ENCODE results near the gene MSRB3. TPM values are rescaled to one million over a fixed set of nuclear protein-coding genes. Genes with fewer than 3 reads are reported as not detected.
"Not testable (repeated sequence)": the region's sequence is repeated elsewhere in the genome, so short reads cannot be mapped to it uniquely, and the experiment has no call there.

Gene MSRB3
- total RNA-seq, 1 experiment from 2014 or later: 45.4 TPM

- DNase-seq (ENCODE audit: low read depth): no peak
- in situ Hi-C loops (cut with HindIII; ENCODE audit: low pct_unique_long_range_greater_than_20kb, low sequenced_read_pairs): no loop called here
Measured at GRCh38 chr12:65280306-65280705, 1.8 kb downstream of the MSRB3 start.

GRCh38 chr12:65282840-65283239 is 4.4 kb downstream of the MSRB3 start:
- in situ Hi-C loops (cut with HindIII; ENCODE audit: low pct_unique_long_range_greater_than_20kb, low sequenced_read_pairs): no loop called here
- no peak for DNase-seq (ENCODE audit: low read depth)

GRCh38 chr12:65285532-65285931 is 7.0 kb downstream of the MSRB3 start:
- DNase-seq (ENCODE audit: low read depth); in situ Hi-C loops (cut with HindIII; ENCODE audit: low pct_unique_long_range_greater_than_20kb, low sequenced_read_pairs): not testable (repeated sequence)

GRCh38 chr12:65287426-65287825 is 8.9 kb downstream of the MSRB3 start:
- in situ Hi-C loops (cut with HindIII; ENCODE audit: low pct_unique_long_range_greater_than_20kb, low sequenced_read_pairs): no loop called here
- no peak for DNase-seq (ENCODE audit: low read depth)

- in situ Hi-C loops (cut with HindIII; ENCODE audit: low pct_unique_long_range_greater_than_20kb, low sequenced_read_pairs): no loop called here
Measured at GRCh38 chr12:65292241-65292640, 13.8 kb downstream of the MSRB3 start.

GRCh38 chr12:65293735-65294134 is 15.3 kb downstream of the MSRB3 start:
- in situ Hi-C loops (cut with HindIII; ENCODE audit: low pct_unique_long_range_greater_than_20kb, low sequenced_read_pairs): no loop called here
- DNase-seq (ENCODE audit: low read depth): no peak

More at GRCh38 chr12:65292241-65292640, 13.8 kb downstream of the MSRB3 start:
- DNase-seq (ENCODE audit: low read depth): no peak

- in situ Hi-C loops (cut with HindIII; ENCODE audit: low pct_unique_long_range_greater_than_20kb, low sequenced_read_pairs): no loop called here
- DNase-seq (ENCODE audit: low read depth): no peak
Measured at GRCh38 chr12:65294641-65295262, 16.3 kb downstream of the MSRB3 start.

GRCh38 chr12:65296508-65297265 is 18.2 kb downstream of the MSRB3 start:
- in situ Hi-C loops (cut with HindIII; ENCODE audit: low pct_unique_long_range_greater_than_20kb, low sequenced_read_pairs): no loop called here
- DNase-seq (ENCODE audit: low read depth): no peak

GRCh38 chr12:65300097-65300496 is 21.6 kb downstream of the MSRB3 start:
- in situ Hi-C loops (cut with HindIII; ENCODE audit: low pct_unique_long_range_greater_than_20kb, low sequenced_read_pairs): loop anchor here (25.0 kb wide), 1 partner anchor 812 kb away; no protein-coding TSS in a partner anchor
- no peak for DNase-seq (ENCODE audit: low read depth)

GRCh38 chr12:65300679-65301349 is 22.3 kb downstream of the MSRB3 start:
- DNase-seq (ENCODE audit: low read depth): no peak
- in situ Hi-C loops (cut with HindIII; ENCODE audit: low pct_unique_long_range_greater_than_20kb, low sequenced_read_pairs): loop anchor here (25.0 kb wide), 1 partner anchor 811 kb away; no protein-coding TSS in a partner anchor

- no peak for DNase-seq (ENCODE audit: low read depth)
- in situ Hi-C loops (cut with HindIII; ENCODE audit: low pct_unique_long_range_greater_than_20kb, low sequenced_read_pairs): loop anchor here (25.0 kb wide), 1 partner anchor 809 kb away; no protein-coding TSS in a partner anchor
Measured at GRCh38 chr12:65302891-65303290, 24.4 kb downstream of the MSRB3 start.

GRCh38 chr12:65305346-65305950 is 27.0 kb downstream of the MSRB3 start:
- in situ Hi-C loops (cut with HindIII; ENCODE audit: low pct_unique_long_range_greater_than_20kb, low sequenced_read_pairs): loop anchor here (25.0 kb wide), 1 partner anchor 807 kb away; no protein-coding TSS in a partner anchor
- no peak for DNase-seq (ENCODE audit: low read depth)

GRCh38 chr12:65306366-65307168 is 28.1 kb downstream of the MSRB3 start:
- in situ Hi-C loops (cut with HindIII; ENCODE audit: low pct_unique_long_range_greater_than_20kb, low sequenced_read_pairs): loop anchor here (25.0 kb wide), 1 partner anchor 806 kb away; no protein-coding TSS in a partner anchor
- DNase-seq (ENCODE audit: low read depth): peak; percentile 81

GRCh38 chr12:65307169-65307501 is 28.7 kb downstream of the MSRB3 start:
- no peak for DNase-seq (ENCODE audit: low read depth)
- in situ Hi-C loops (cut with HindIII; ENCODE audit: low pct_unique_long_range_greater_than_20kb, low sequenced_read_pairs): loop anchor here (25.0 kb wide), 1 partner anchor 805 kb away; no protein-coding TSS in a partner anchor

- in situ Hi-C loops (cut with HindIII; ENCODE audit: low pct_unique_long_range_greater_than_20kb, low sequenced_read_pairs): loop anchor here (25.0 kb wide), 1 partner anchor 804 kb away; no protein-coding TSS in a partner anchor
- DNase-seq (ENCODE audit: low read depth): no peak
Measured at GRCh38 chr12:65308006-65308405, 29.5 kb downstream of the MSRB3 start.

GRCh38 chr12:65308601-65309071 is 30.2 kb downstream of the MSRB3 start:
- in situ Hi-C loops (cut with HindIII; ENCODE audit: low pct_unique_long_range_greater_than_20kb, low sequenced_read_pairs): loop anchor here (25.0 kb wide), 1 partner anchor 804 kb away; no protein-coding TSS in a partner anchor

GRCh38 chr12:65311260-65311659 is 32.8 kb downstream of the MSRB3 start:
- in situ Hi-C loops (cut with HindIII; ENCODE audit: low pct_unique_long_range_greater_than_20kb, low sequenced_read_pairs): loop anchor here (25.0 kb wide), 1 partner anchor 801 kb away; no protein-coding TSS in a partner anchor
- DNase-seq (ENCODE audit: low read depth): no peak

More at GRCh38 chr12:65308601-65309071, 30.2 kb downstream of the MSRB3 start:
- DNase-seq (ENCODE audit: low read depth): no peak
